Measurements from ENCODE around the gene FLOT1.

The FLOT1 gene, protein sequence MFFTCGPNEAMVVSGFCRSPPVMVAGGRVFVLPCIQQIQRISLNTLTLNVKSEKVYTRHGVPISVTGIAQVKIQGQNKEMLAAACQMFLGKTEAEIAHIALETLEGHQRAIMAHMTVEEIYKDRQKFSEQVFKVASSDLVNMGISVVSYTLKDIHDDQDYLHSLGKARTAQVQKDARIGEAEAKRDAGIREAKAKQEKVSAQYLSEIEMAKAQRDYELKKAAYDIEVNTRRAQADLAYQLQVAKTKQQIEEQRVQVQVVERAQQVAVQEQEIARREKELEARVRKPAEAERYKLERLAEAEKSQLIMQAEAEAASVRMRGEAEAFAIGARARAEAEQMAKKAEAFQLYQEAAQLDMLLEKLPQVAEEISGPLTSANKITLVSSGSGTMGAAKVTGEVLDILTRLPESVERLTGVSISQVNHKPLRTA

DNA sequence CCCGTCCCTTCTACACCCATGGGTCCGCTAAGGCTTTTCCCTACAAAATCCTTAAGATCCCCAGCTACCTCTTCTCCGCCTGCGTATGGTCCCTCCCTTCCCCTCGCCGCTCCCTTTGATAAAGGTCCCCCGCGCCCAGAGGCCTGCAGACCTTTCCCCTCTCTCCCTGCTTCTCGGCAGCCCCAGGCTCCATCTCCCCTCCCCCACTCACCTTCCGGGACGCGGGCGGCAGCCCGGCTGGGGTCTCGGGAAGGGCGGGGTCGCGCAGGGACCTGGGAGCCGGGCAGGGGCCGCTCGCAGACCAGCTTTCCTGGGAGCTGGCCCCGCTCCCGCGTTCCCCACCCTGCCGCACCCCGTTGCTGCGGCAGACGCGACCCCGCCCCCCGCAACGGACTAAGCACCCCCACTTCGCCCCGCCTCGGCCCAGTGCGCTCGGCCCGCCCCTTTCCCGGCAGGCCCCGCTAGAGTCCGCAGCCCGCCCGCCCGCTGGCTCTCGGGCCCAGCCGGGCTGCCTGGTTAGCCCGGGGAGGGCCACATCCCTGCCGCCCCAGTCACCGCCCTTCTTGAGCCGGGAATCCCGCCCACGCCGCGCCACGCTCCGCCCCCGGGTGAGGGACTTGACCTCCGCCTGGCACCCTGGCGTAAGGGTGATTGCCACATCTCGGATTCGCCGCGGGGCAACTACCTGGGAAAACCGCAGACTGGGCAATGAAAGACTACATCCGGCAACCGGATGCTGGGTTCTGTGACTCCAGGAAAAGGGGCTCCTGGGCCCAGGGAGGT is at the start of gene FLOT1:
Gene FLOT1, minus strand, starts transcription at position 372 of the 783 bp plus-strand sequence. CDS start 498 bp downstream, outside the sequence.
- in situ Hi-C loops (cut with HindIII; ENCODE audit: low pct_unique_long_range_greater_than_20kb, low sequenced_read_pairs) = no loop called here
- peak; percentile 58; the same call in 1 of the 2 replicates for TF ChIP-seq JUND (IDR thresholded peaks at IDR 0.05; ENCODE audit: low read depth)
- DNase-seq (ENCODE audit: low read depth in 1 of 2, low spot score in 1 of 2) = peak; percentile 82 to 99

DNA sequence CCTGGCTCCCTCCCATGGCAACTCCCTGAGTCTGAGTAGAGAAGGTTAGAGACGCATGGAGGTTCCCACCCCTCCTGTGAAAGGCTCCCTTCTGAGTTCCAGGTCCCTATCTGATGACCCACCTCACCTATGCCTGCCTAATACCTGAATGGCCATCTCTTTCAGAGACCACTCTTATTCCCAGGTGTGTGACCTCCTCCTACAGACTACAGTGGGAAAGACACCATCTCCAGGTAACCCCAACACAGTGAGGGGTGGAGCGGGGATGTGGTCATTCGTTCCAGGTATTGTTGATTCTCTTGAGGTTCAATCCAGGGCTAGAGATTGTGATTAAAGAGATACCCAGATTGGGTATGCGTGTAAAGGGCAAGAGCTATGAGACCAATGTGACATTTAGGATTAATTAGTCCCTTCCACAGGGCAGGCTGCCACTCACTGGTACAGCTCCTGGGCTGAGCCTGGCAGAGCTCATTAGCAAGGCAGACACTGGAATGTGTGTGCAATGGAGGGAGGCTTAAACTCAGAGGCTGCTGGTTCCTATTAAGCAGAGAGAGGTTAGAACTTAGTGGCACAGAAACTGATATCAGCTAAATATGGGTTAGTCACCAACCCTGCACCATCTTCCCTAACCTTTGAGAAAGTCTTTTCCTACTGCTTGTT is 48.4 kb upstream of the FLOT1 start:
- in situ Hi-C loops (cut with HindIII; ENCODE audit: low pct_unique_long_range_greater_than_20kb, low sequenced_read_pairs) = no loop called here
- no peak for TF ChIP-seq JUND (IDR thresholded peaks at IDR 0.05; ENCODE audit: low read depth)
- DNase-seq (ENCODE audit: low read depth in 1 of 2, low spot score in 1 of 2) = peak in 1 of 2 experiments; percentile 50

- in situ Hi-C loops (cut with HindIII; ENCODE audit: low pct_unique_long_range_greater_than_20kb, low sequenced_read_pairs) = no loop called here
- no peak for TF ChIP-seq JUND (IDR thresholded peaks at IDR 0.05; ENCODE audit: low read depth)
- DNase-seq (ENCODE audit: low read depth in 1 of 2, low spot score in 1 of 2) = no peak
These were observed 47.1 kb upstream of the FLOT1 start for GRCh38 chr6:30789606-30790005.

GRCh38 chr6:30787954-30788353 is 45.5 kb upstream of the FLOT1 start:
- in situ Hi-C loops (cut with HindIII; ENCODE audit: low pct_unique_long_range_greater_than_20kb, low sequenced_read_pairs) = no loop called here
- no peak for DNase-seq (ENCODE audit: low read depth in 1 of 2, low spot score in 1 of 2)
- no peak for TF ChIP-seq JUND (IDR thresholded peaks at IDR 0.05; ENCODE audit: low read depth)

GRCh38 chr6:30782425-30783014 is 40.0 kb upstream of the FLOT1 start:
- no peak for TF ChIP-seq JUND (IDR thresholded peaks at IDR 0.05; ENCODE audit: low read depth)
- in situ Hi-C loops (cut with HindIII; ENCODE audit: low pct_unique_long_range_greater_than_20kb, low sequenced_read_pairs) = no loop called here
- DNase-seq (ENCODE audit: low read depth in 1 of 2, low spot score in 1 of 2) = no peak

GRCh38 chr6:30781743-30782424 is 39.4 kb upstream of the FLOT1 start:
- in situ Hi-C loops (cut with HindIII; ENCODE audit: low pct_unique_long_range_greater_than_20kb, low sequenced_read_pairs) = no loop called here
- DNase-seq (ENCODE audit: low read depth in 1 of 2, low spot score in 1 of 2) = peak in 1 of 2 experiments; percentile 88
- TF ChIP-seq JUND (IDR thresholded peaks at IDR 0.05; ENCODE audit: low read depth) = peak; percentile 62; the same call in 1 of the 2 replicates

DNA sequence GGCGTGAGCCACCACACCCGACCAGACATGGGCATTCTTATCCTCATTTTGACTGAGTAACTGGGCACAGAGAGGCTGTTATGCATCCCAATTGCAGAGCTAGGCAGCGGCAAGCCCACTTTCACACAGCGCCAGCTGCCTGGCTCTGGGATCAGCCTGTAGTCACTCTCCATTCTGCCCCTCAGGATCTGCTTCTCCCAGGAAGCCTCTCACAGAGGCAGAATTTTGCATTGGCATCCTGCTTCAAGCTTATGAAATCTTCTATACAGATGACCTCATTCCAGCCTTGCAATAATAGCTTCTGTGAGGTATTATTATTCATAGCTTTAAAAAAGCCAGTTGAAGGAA is 38.9 kb upstream of the FLOT1 start:
- no peak for DNase-seq (ENCODE audit: low read depth in 1 of 2, low spot score in 1 of 2)
- no peak for TF ChIP-seq JUND (IDR thresholded peaks at IDR 0.05; ENCODE audit: low read depth)
- in situ Hi-C loops (cut with HindIII; ENCODE audit: low pct_unique_long_range_greater_than_20kb, low sequenced_read_pairs) = no loop called here

- in situ Hi-C loops (cut with HindIII; ENCODE audit: low pct_unique_long_range_greater_than_20kb, low sequenced_read_pairs) = no loop called here
- TF ChIP-seq JUND (IDR thresholded peaks at IDR 0.05; ENCODE audit: low read depth) = no peak
- DNase-seq (ENCODE audit: low read depth in 1 of 2, low spot score in 1 of 2) = no peak
These were observed 38.1 kb upstream of the FLOT1 start for GRCh38 chr6:30780642-30780920.

DNA sequence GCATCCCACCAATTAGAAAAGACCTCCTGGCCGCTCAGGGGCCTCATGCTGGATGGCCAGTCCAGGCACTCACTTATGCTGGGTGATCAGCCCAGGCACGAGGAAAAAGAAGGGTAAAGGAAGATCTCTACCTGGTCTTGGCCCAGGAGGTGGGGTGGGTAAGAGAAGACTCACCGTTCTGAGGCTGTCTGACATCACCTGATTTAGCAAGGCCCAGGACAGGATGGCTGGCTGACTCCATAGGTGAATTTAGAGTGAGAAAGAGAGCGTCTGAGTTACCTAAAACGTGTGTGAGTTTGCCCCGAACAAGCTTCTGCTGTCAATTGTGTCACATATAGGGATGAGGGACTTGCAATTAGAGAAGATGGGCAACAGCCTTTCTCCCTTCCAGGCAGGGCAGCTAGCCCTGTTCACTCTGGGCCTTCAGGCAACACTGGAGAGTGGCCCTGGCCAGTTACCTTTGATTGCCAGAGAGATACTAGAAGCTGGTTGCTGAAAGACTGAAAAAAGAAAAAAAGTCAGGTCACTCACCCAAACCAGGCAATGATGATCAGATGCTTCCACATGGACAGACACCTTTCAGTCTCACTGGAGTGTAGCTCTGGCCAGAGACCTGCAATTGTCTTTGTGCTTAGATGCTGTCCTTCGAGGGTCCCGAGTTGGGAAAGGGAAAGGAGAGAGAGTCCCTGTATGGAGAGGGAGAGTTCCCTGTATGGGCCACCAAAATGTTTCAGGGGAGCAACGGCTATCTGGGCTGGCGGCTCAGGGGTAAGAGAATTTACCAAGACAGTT is 37.6 kb upstream of the FLOT1 start:
- TF ChIP-seq JUND (IDR thresholded peaks at IDR 0.05; ENCODE audit: low read depth) = no peak
- DNase-seq (ENCODE audit: low read depth in 1 of 2, low spot score in 1 of 2) = peak in 1 of 2 experiments; percentile 66
- in situ Hi-C loops (cut with HindIII; ENCODE audit: low pct_unique_long_range_greater_than_20kb, low sequenced_read_pairs) = no loop called here

DNA sequence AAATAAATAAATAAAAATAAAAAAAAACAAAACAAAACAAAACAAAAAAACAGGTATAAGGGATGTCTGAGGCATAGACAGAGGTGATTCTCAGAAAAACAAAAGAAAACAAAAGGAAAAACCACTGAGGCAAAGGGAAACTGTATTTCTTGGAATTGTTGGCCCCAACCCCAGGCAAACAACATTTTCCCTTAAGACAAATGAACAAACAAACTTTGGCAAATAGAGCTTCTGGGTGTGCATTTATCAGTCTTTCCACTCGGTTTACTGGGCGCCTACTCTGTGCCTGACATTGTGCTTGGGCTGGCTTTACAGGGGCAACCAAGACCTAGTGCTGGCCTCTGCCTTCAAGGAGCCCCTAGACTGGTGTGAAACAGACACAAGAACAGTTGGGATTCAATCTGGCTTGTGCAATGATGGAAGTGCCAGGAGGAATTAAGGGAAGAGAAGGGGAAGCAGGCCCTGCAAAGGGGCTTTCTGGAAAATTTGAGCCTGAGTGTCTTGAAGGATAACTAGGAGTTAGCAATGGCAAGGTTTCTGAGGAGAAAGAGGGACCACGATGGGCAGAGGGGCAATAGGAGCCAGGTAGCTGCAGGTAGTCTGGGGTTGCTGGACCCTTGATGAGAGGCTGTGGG is 35.6 kb upstream of the FLOT1 start:
- in situ Hi-C loops (cut with HindIII; ENCODE audit: low pct_unique_long_range_greater_than_20kb, low sequenced_read_pairs) = no loop called here
- TF ChIP-seq JUND (IDR thresholded peaks at IDR 0.05; ENCODE audit: low read depth) = no peak
- peak in 1 of 2 experiments; percentile 83 for DNase-seq (ENCODE audit: low read depth in 1 of 2, low spot score in 1 of 2)

DNA sequence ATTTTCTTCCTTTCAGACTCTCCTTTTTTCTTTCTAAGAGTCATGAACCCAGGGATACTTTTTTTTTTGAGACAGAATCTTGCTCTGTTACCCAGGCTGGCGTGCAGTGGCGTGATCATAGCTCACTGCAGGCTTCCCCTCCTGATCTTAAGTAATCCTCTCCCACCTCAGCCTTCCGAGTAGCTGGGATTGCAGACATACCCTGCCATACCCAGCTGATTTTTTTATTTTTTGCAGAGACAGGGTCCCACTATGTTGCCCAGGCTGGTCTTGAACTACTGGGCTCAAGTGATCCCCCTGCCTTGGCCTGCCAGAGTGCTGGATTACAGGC is 34.6 kb upstream of the FLOT1 start:
- TF ChIP-seq JUND (IDR thresholded peaks at IDR 0.05; ENCODE audit: low read depth) = no peak
- in situ Hi-C loops (cut with HindIII; ENCODE audit: low pct_unique_long_range_greater_than_20kb, low sequenced_read_pairs) = no loop called here
- DNase-seq (ENCODE audit: low read depth in 1 of 2, low spot score in 1 of 2) = no peak

Data from T47D (cell line).